HUES64 (cell line): ENCODE data around the gene USP7.
"Not testable (repeated sequence)": the region's sequence is repeated elsewhere in the genome, so short reads cannot be mapped to it uniquely, and the experiment has no call there.

Experiments
- H3K27ac ChIP-seq: 2 replicates; pipeline ENCODE4 v1.7.0; 2013; ENCODE audit warnings: low read depth, low read length, inconsistent platforms
- H3K27me3 ChIP-seq: 2 replicates; pipeline ENCODE4 v1.6.1; 2013; ENCODE audit warnings: mild to moderate bottlenecking, low read length; ENCODE audit not compliant: insufficient read depth
- H3K36me3 ChIP-seq: 2 replicates; pipeline ENCODE4 v1.6.1; 2013; ENCODE audit warnings: mild to moderate bottlenecking, low read length; ENCODE audit not compliant: insufficient read depth
- H3K4me1 ChIP-seq: 2 replicates; pipeline ENCODE4 v1.6.1; 2013; ENCODE audit warnings: mild to moderate bottlenecking, low read length, moderate library complexity; ENCODE audit not compliant: insufficient read depth
- H3K4me3 ChIP-seq: 2 replicates; pipeline ENCODE4 v1.5.1; 2013; ENCODE audit warnings: mild to moderate bottlenecking, low read length, moderate library complexity
- H3K9ac ChIP-seq: 2 replicates; pipeline ENCODE4 v1.6.1; 2013; ENCODE audit warnings: mild to moderate bottlenecking, low read depth, low read length
- H3K9me3 ChIP-seq: 2 replicates; pipeline ENCODE4 v1.6.1; 2013; ENCODE audit warnings: low read depth, low read length; ENCODE audit not compliant: insufficient read depth
- WGBS: fragments of 150-250, 120-280 bp; methylation state at CpG from one replicate; pipeline ENCODE4 v1.1.7; 2013; ENCODE audit warnings: missing lambda C conversion rate; 5-methylcytosine and 5-hydroxymethylcytosine counted together

Gene USP7

GRCh38 chr16:8920645-8921346 lies 42.9 kb downstream of the USP7 start:
- H3K27me3 ChIP-seq = no peaks in the 10 kb centered on the region
- H3K9me3 ChIP-seq = no peaks in the 10 kb centered on the region
- H3K4me1 ChIP-seq = no peaks in the 10 kb centered on the region
- peaks cover 91% of the 10 kb centered on the region for H3K36me3 ChIP-seq
- no peak overlapping the region; the same call in 1 of the 2 replicates for H3K9ac ChIP-seq
- no peak overlapping the region for H3K4me3 ChIP-seq
- H3K27ac ChIP-seq = no peak overlapping the region; the same call in 1 of the 2 replicates
- WGBS = 93% methylated on average over 6 of the region's 6 CpGs

DNA sequence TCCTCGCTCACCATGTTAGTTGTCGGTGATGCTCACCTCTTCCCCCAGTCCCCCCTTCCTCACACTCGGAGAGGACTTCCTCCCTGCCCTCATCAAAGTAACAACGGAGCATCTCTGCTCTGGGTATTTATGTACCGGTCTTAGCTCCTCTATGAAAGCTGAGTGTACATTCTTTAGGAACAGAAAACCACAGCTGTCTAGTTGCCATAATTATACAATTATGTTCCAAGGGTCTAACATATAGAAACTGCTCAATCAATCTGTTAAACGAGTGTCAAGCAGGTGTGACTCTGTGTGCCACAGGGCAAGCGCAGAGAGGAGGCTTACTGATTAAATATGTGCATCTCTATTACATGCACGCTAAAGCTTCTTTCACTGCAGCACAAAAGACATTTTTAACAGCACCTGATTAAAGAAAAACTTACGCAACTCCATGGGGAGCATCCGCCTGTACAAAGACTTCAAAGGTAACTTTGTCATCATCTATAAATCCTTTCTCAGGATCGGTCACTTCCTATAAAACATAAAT lies 43.7 kb downstream of the USP7 start:
- H3K4me1 ChIP-seq = no peaks in the 10 kb centered on the region
- H3K9me3 ChIP-seq = no peaks in the 10 kb centered on the region
- H3K27ac ChIP-seq = no peak overlapping the region
- WGBS = 96% methylated on average over 11 of the region's 11 CpGs
- no peaks in the 10 kb centered on the region for H3K27me3 ChIP-seq
- H3K9ac ChIP-seq = no peak overlapping the region
- H3K36me3 ChIP-seq = peaks cover 94% of the 10 kb centered on the region
- H3K4me3 ChIP-seq = no peak overlapping the region

GRCh38 chr16:8919089-8919933 lies 44.4 kb downstream of the USP7 start:
- H3K36me3 ChIP-seq = peaks cover 94% of the 10 kb centered on the region
- H3K27ac ChIP-seq = no peak overlapping the region
- no peak overlapping the region for H3K4me3 ChIP-seq
- no peaks in the 10 kb centered on the region for H3K27me3 ChIP-seq
- H3K9me3 ChIP-seq = no peaks in the 10 kb centered on the region
- no peak overlapping the region for H3K9ac ChIP-seq
- WGBS = 93% methylated on average over 18 of the region's 18 CpGs
- no peaks in the 10 kb centered on the region for H3K4me1 ChIP-seq

- not testable (repeated sequence) for H3K9me3 ChIP-seq, H3K4me1 ChIP-seq, H3K27ac ChIP-seq, H3K27me3 ChIP-seq, H3K9ac ChIP-seq, H3K4me3 ChIP-seq
- H3K36me3 ChIP-seq = peaks cover 97% of the 10 kb centered on the region
- WGBS = 96% methylated on average over 9 of the region's 10 CpGs
Measured at GRCh38 chr16:8917336-8917735, 46.4 kb downstream of the USP7 start.

- 98% methylated on average over 5 of the region's 5 CpGs for WGBS
- Histone ChIP-seq H3K9ac (no peak overlapping the region), H3K27ac (no peak overlapping the region), H3K36me3 (peaks cover 97% of the 10 kb centered on the region), H3K4me3 (no peak overlapping the region), H3K27me3 (no peaks in the 10 kb centered on the region), H3K9me3 (no peaks in the 10 kb centered on the region), H3K4me1 (no peaks in the 10 kb centered on the region; the same call in 1 of the 2 replicates)
Measured at GRCh38 chr16:8916541-8917225, 47.0 kb downstream of the USP7 start.

DNA sequence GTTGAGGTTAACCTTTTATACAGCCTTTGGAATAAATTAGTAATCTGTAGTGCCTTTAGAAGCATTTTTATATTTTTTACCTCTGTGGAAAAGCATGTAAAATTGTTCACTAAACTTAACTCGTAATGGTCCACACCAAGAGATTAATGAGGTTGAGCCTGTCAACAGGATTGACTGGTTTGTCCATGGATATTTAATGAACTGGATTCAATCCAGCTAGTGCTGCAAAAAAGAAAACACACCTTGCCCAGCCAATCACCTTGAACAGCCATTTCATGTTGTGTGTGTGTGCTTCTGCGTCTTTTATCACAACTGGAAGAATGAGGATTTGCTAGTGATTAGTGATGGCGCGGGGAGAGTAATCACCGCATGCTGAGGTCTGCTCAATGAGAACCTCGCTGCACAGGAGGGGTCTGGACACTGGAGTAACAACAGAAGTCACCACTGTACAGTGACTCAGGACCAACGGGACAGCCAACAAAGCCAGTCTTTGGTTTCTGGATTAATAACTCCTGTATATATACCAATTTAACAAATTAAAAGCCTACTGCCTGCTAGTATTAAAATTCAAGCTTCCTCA lies 47.9 kb downstream of the USP7 start:
- Histone ChIP-seq H3K36me3 (peaks cover 97% of the 10 kb centered on the region), H3K27me3 (no peaks in the 10 kb centered on the region)

DNA sequence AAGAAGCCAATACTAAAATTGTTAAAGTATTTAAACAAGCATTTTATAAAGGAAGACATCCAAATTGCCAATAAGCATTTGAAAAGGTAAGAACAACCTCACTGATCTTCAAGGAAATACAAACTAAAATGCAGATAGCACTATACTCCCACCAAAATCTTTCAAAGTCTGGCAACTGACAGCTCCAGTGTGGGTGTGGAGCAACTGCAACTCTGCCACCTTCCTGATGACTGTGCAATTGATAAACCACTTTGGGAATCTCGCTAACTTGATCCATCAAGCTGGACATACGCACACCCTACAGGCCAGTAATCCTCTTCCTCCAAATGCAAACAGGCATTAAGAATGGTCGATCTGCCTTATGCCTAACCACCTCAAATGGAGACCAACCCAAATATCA lies 49.6 kb downstream of the USP7 start:
- no peaks in the 10 kb centered on the region for H3K9me3 ChIP-seq
- H3K27me3 ChIP-seq = no peaks in the 10 kb centered on the region
- H3K9ac ChIP-seq = no peak overlapping the region
- peaks cover 8% of the 10 kb centered on the region; the same call in 1 of the 2 replicates for H3K4me1 ChIP-seq
- WGBS = 95% methylated on average over 3 of the region's 3 CpGs
- no peak overlapping the region for H3K27ac ChIP-seq
- H3K36me3 ChIP-seq = peaks cover 97% of the 10 kb centered on the region
- H3K4me3 ChIP-seq = no peak overlapping the region

More for the DNA sequence above, 47.9 kb downstream of the USP7 start:
- no peak overlapping the region for H3K4me3 ChIP-seq
- H3K9ac ChIP-seq = no peak overlapping the region
- H3K27ac ChIP-seq = no peak overlapping the region
- H3K4me1 ChIP-seq = peaks cover 6% of the 10 kb centered on the region; the same call in 1 of the 2 replicates
- no peaks in the 10 kb centered on the region for H3K9me3 ChIP-seq
- 98% methylated on average over 7 of the region's 7 CpGs for WGBS

- Histone ChIP-seq H3K4me1 (peaks cover 12% of the 10 kb centered on the region; the same call in 1 of the 2 replicates), H3K27me3 (no peaks in the 10 kb centered on the region), H3K27ac (no peak overlapping the region), H3K9me3 (no peaks in the 10 kb centered on the region), H3K9ac (no peak overlapping the region), H3K4me3 (no peak overlapping the region), H3K36me3 (peaks cover 97% of the 10 kb centered on the region)
- WGBS = 96% methylated on average over 4 of the region's 4 CpGs
Measured at GRCh38 chr16:8912793-8913192, 50.9 kb downstream of the USP7 start.

DNA sequence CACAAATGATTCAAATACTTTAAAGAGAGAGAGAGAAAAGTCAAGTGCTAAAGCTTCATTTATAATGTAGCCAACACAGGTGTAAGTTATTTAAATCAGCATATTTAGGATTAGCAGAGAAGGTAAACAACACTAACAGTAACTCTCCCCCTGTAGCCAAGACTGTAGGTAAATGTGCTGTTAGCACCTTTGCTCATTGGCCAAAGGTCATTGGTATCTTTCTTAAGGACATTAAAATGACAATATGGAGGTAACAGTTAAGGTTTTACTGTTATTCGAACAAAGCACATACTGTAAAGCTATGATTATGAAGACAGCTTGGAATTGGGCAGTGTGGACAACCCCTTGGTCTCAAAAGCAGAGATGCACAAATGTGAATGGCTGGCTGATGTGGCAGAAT lies 52.9 kb downstream of the USP7 start:
- WGBS = 95% methylated on average over 1 of the region's 1 CpG
- H3K9ac ChIP-seq = no peak overlapping the region
- H3K4me1 ChIP-seq = peaks cover 12% of the 10 kb centered on the region; the same call in 1 of the 2 replicates
- no peaks in the 10 kb centered on the region for H3K27me3 ChIP-seq
- no peak overlapping the region for H3K4me3 ChIP-seq
- H3K36me3 ChIP-seq = peaks cover 99% of the 10 kb centered on the region
- H3K9me3 ChIP-seq = no peaks in the 10 kb centered on the region
- no peak overlapping the region for H3K27ac ChIP-seq

- 90% methylated on average over 8 of the region's 8 CpGs for WGBS
- H3K9ac ChIP-seq = no peak overlapping the region
Measured at GRCh38 chr16:8908810-8909468, 54.8 kb downstream of the USP7 start.

More at GRCh38 chr16:8908810-8909468, 54.8 kb downstream of the USP7 start:
- Histone ChIP-seq H3K27me3 (no peaks in the 10 kb centered on the region), H3K36me3 (peaks cover 97% of the 10 kb centered on the region), H3K27ac (peak overlapping the region; percentile 14; the same call in 1 of the 2 replicates), H3K9me3 (no peaks in the 10 kb centered on the region), H3K4me3 (no peak overlapping the region), H3K4me1 (peaks cover 12% of the 10 kb centered on the region; the same call in 1 of the 2 replicates)
